HCT116 (cell line): ENCODE results near the gene ASCC2. TPM values are rescaled to one million over a fixed set of nuclear protein-coding genes. Genes with fewer than 3 reads are reported as not detected.

Experiments used
- ATAC-seq: fragments of 200-7000 bp; cut with Tn5 transposase; 2 replicates; pipeline ENCODE4 v1.9.1; 2020; ENCODE audit warnings: mild to moderate bottlenecking, moderate library complexity
- BruUV-seq: library from RNA; stranded (reverse); fragments of 400-500 nt; replicated peaks from 2 replicates; lab custom pipeline; 2021; lab: Mats Ljungman, UMichigan
- CTCF ChIA-PET: fragments of 300-600 bp; sonication (Branson Sonifier 250); formaldehyde crosslinking; loops from one replicate; lab custom pipeline; 2021; ENCODE audit warnings: antibody characterized with exemption; lab: Charles Lee
- POLR2A ChIA-PET: fragments of 300-600, 350-600 bp; sonication (Branson Sonifier 250); formaldehyde crosslinking; loops from one replicate; lab custom pipeline; 2021; ENCODE audit warnings: antibody characterized with exemption; lab: Charles Lee
- RAD21 ChIA-PET, 2 experiments: fragments of 300-600 bp; sonication (Branson Sonifier 250); formaldehyde crosslinking; loops; one replicate each; lab custom pipeline; 2023; ENCODE audit warnings: low total read pairs in 2 of 2; ENCODE audit not compliant: uncharacterized antibody in 2 of 2, unreplicated experiment in 2 of 2, low non-redundant PET in 1 of 2; lab: Charles Lee
- DNase-seq: peaks from one replicate; pipeline ENCODE4 v3.0.0-alpha.2; 2010; ENCODE audit warnings: low read depth, low spot score
- H2AFZ ChIP-seq: fragments of 200-600 bp; shearing (Covaris generic), sonication (generic); 2 replicates; pipeline ENCODE4 v1.6.1; 2017; ENCODE audit warnings: low read depth, mixed run types, mixed read lengths, antibody characterized with exemption, low read length; ENCODE audit not compliant: poor library complexity, severe bottlenecking
- H3K27ac ChIP-seq: 2 replicates; pipeline ENCODE4 v1.5.1; 2012; ENCODE audit warnings: low read depth, low read length
- H3K27me3 ChIP-seq: fragments of 200-600 bp; sonication (generic); 2 replicates; pipeline ENCODE4 v1.6.1; 2016; ENCODE audit warnings: mixed run types, low read length, mixed read lengths; ENCODE audit not compliant: insufficient read depth
- H3K36me3 ChIP-seq, 2 experiments: fragments of 200-500 bp in 1 of 2; fragments of 200-600 bp in 1 of 2; sonication (Bioruptor generic) in 1 of 2; sonication (generic) in 1 of 2; 2 replicates each; pipeline versions ENCODE4 v1.5.1 to v1.6.1; 2014 to 2016; ENCODE audit warnings: low read length in 2 of 2, inconsistent platforms in 1 of 2, mixed read lengths in 1 of 2, mixed run types in 1 of 2; ENCODE audit not compliant: insufficient read depth in 2 of 2, control insufficient read depth in 1 of 2
- H3K4me1 ChIP-seq, 2 experiments: fragments of 200-600 bp in 1 of 2; sonication (generic) in 1 of 2; 2 replicates each; pipeline versions ENCODE4 v1.5.1 to v1.6.1; 2012 to 2017; ENCODE audit warnings: low read length in 2 of 2, inconsistent platforms in 1 of 2, mild to moderate bottlenecking in 1 of 2, mixed read lengths in 1 of 2, mixed run types in 1 of 2, moderate library complexity in 1 of 2; ENCODE audit not compliant: insufficient read depth in 2 of 2, control insufficient read depth in 1 of 2
- H3K4me2 ChIP-seq: fragments of 200-600 bp; sonication (generic); 2 replicates; pipeline ENCODE4 v1.6.1; 2017; ENCODE audit warnings: mixed run types, low read length, mixed read lengths
- H3K4me3 ChIP-seq, 2 experiments: fragments of 200-600 bp in 1 of 2; sonication (generic) in 1 of 2; replicated peaks in 1 of 2; 2 replicates each; pipeline ENCODE4 v1.5.1; 2011 to 2016; ENCODE audit warnings: low read length in 2 of 2, control low read depth in 1 of 2, low read depth in 1 of 2, mild to moderate bottlenecking in 1 of 2, mixed read lengths in 1 of 2, mixed run types in 1 of 2
- H3K79me2 ChIP-seq: fragments of 200-600 bp; sonication (generic); 2 replicates; pipeline ENCODE4 v1.6.1; 2017; ENCODE audit warnings: mild to moderate bottlenecking, mixed run types, low read length, moderate library complexity, mixed read lengths; ENCODE audit not compliant: insufficient read depth
- H3K9ac ChIP-seq: fragments of 200-600 bp; sonication (generic); 2 replicates; pipeline ENCODE4 v1.6.1; 2016; ENCODE audit warnings: low read length, mixed read lengths
- H3K9me2 ChIP-seq: fragments of 200-600 bp; sonication (generic), shearing (Covaris generic); 2 replicates; pipeline ENCODE4 v1.6.1; 2017; ENCODE audit warnings: mixed run types, mild to moderate bottlenecking, moderate library complexity; ENCODE audit not compliant: insufficient read depth
- H3K9me3 ChIP-seq, 2 experiments: fragments of 200-500 bp in 1 of 2; fragments of 200-600 bp in 1 of 2; sonication (Bioruptor generic) in 1 of 2; sonication (generic) in 1 of 2; 2 replicates each; pipeline ENCODE4 v1.6.1; 2014 to 2017; ENCODE audit warnings: low read length in 2 of 2, mixed read lengths in 2 of 2, inconsistent platforms in 1 of 2, low read depth in 1 of 2, mild to moderate bottlenecking in 1 of 2, mixed run types in 1 of 2, moderate library complexity in 1 of 2; ENCODE audit not compliant: control insufficient read depth in 1 of 2, insufficient read depth in 1 of 2
- H4K20me1 ChIP-seq: fragments of 200-600 bp; sonication (generic), shearing (Covaris generic); 2 replicates; pipeline ENCODE4 v1.6.1; 2017; ENCODE audit warnings: mixed run types, mild to moderate bottlenecking, moderate library complexity; ENCODE audit not compliant: insufficient read depth
- CBX3 ChIP-seq: IDR thresholded peaks from 2 replicates; pipeline ENCODE4 v1.6.1; 2012; ENCODE audit warnings: low read depth
- CEBPB ChIP-seq: IDR thresholded peaks from 2 replicates; pipeline ENCODE4 v1.6.1; 2012; ENCODE audit warnings: low read depth
- EGR1 ChIP-seq: IDR thresholded peaks from 2 replicates; pipeline ENCODE4 v1.6.1; 2012; ENCODE audit warnings: low read depth
- ELF1 ChIP-seq: IDR thresholded peaks from 2 replicates; pipeline ENCODE4 v1.6.1; 2012; ENCODE audit warnings: low read depth, borderline replicate concordance
- EZH2 ChIP-seq: fragments of 200-600 bp; sonication (generic); IDR thresholded peaks from 2 replicates; pipeline ENCODE4 v1.6.1; 2017; ENCODE audit warnings: antibody characterized with exemption, mixed run types
- EZH2phosphoT487 ChIP-seq: fragments of 200-600 bp; IDR thresholded peaks from 2 replicates; pipeline ENCODE4 v1.6.1; 2018; ENCODE audit warnings: antibody characterized with exemption, borderline replicate concordance
- FOSL1 ChIP-seq: IDR thresholded peaks from 2 replicates; pipeline ENCODE4 v1.6.1; 2012; ENCODE audit warnings: low read depth
- JUND ChIP-seq: IDR thresholded peaks from 2 replicates; pipeline ENCODE4 v1.6.1; 2012
- POLR2A ChIP-seq: IDR thresholded peaks from 2 replicates; pipeline ENCODE4 v1.7.0; 2011; ENCODE audit warnings: borderline replicate concordance; ENCODE audit not compliant: insufficient read depth, insufficient read length; ENCODE audit errors: extremely low read depth
- RAD21 ChIP-seq: IDR thresholded peaks from 2 replicates; pipeline ENCODE4 v1.6.1; 2012; ENCODE audit warnings: low read depth, mild to moderate bottlenecking
- SIN3A ChIP-seq: IDR thresholded peaks from 2 replicates; pipeline ENCODE4 v1.6.1; 2012; ENCODE audit warnings: low read depth
- SP1 ChIP-seq: IDR thresholded peaks from 2 replicates; pipeline ENCODE4 v1.6.1; 2012; ENCODE audit warnings: low read depth
- SRF ChIP-seq: IDR thresholded peaks from 2 replicates; pipeline ENCODE4 v1.6.1; 2012; ENCODE audit warnings: low read depth
- TCF7L2 ChIP-seq: IDR thresholded peaks from 2 replicates; pipeline ENCODE4 v1.7.0; 2011; ENCODE audit warnings: borderline replicate concordance, inconsistent platforms; ENCODE audit not compliant: insufficient read depth, insufficient read length; ENCODE audit errors: extremely low read depth
- YY1 ChIP-seq: IDR thresholded peaks from 2 replicates; pipeline ENCODE4 v1.6.1; 2011; ENCODE audit warnings: low read length, low read depth, moderate library complexity, mild to moderate bottlenecking; ENCODE audit not compliant: insufficient replicate concordance; ENCODE audit errors: extremely low read depth
- ZNF274 ChIP-seq: fragments of 200-500 bp; sonication (Bioruptor generic); IDR thresholded peaks from 2 replicates; pipeline ENCODE4 v1.6.1; 2014; ENCODE audit warnings: mild to moderate bottlenecking, low read depth, low read length, inconsistent platforms
- intact Hi-C: fragments of 100-400 bp; cut with micrococcal nuclease; formaldehyde crosslinking; loops from 2 replicates; pipeline ENCODE4 v1.10.0; 2022
- total RNA-seq: library from RNA; stranded (reverse); gene quantifications from one replicate; pipeline ENCODE4 v1.2.1, GENCODE V29; 2021; ENCODE audit not compliant: unreplicated experiment
- TF ChIP-seq, protein P1 (sequence below), 3 experiments: fragments of 200-600 bp in 1 of 3; sonication (generic) in 1 of 3; IDR thresholded peaks in 2 of 3; conservative IDR thresholded peaks in 1 of 3; 2 replicates each; pipeline ENCODE4 v1.5.1; 2012 to 2017; ENCODE audit warnings: low read depth in 2 of 3, low read length in 2 of 3, antibody characterized with exemption in 1 of 3, borderline replicate concordance in 1 of 3, control low read depth in 1 of 3, mild to moderate bottlenecking in 1 of 3, mixed read lengths in 1 of 3, mixed run types in 1 of 3, moderate library complexity in 1 of 3; ENCODE audit not compliant: insufficient read depth in 1 of 3
- TF ChIP-seq, protein P2 (sequence below): IDR thresholded peaks from 2 replicates; pipeline ENCODE4 v1.6.1; 2012
- TF ChIP-seq, protein P3 (sequence below): IDR thresholded peaks from 2 replicates; pipeline ENCODE4 v1.6.1; 2012

ASCC2 gene
- total RNA-seq, 1 experiment from 2014 or later = 68.6 TPM

DNA sequence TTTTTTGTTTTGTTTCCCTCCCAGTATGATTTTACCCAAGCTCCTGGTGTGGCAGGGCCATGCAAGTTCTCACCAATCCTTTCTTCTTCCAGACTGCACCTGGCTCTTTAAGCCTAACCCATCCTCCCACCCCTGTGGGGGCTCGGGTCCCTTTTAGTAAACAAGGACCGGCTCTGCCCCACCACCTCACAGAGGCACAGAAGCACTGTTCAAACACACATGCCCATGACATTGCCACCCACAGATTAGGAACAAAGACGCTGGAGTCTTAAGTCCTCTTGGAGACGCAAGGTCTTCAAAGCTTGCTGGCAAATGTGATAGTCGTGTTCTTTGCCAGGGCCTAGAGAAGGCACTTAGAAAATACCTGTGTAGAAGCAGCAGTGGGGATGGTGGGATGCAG is 52.0 kb downstream of the ASCC2 start:
- Histone ChIP-seq H3K27ac (no peak overlapping the region), H3K4me1 (peaks cover 0 to 10% of the 10 kb centered on the region in 2 experiments; a peak in 2 of 4 replicates), H3K9me3 (no peaks in the 10 kb centered on the region), H3K4me3 (no peak overlapping the region), H3K79me2 (no peaks in the 10 kb centered on the region), H3K9ac (no peak overlapping the region), H3K9me2 (no peaks in the 10 kb centered on the region), H3K36me3 (peaks cover 6 to 22% of the 10 kb centered on the region in 2 experiments; a peak in 3 of 4 replicates), H2AFZ (no peak overlapping the region), H3K27me3 (no peaks in the 10 kb centered on the region), H3K4me2 (no peak overlapping the region), H4K20me1 (no peaks in the 10 kb centered on the region)
- BruUV-seq = no TSS peak
- RAD21 ChIA-PET = no interaction called here
- CTCF ChIA-PET = no interaction called here
- no peak for DNase-seq
- POLR2A ChIA-PET = no interaction called here
- TF ChIP-seq RAD21 (no peak), EZH2 (no peak), EZH2phosphoT487 (no peak), JUND (no peak), EGR1 (no peak), YY1 (no peak), SP1 (no peak), ZNF274 (no peak), TCF7L2 (no peak), SIN3A (no peak), ELF1 (no peak), POLR2A (no peak), SRF (no peak), FOSL1 (no peak), CEBPB (no peak), CBX3 (no peak)
- TF ChIP-seq, protein P1, sequence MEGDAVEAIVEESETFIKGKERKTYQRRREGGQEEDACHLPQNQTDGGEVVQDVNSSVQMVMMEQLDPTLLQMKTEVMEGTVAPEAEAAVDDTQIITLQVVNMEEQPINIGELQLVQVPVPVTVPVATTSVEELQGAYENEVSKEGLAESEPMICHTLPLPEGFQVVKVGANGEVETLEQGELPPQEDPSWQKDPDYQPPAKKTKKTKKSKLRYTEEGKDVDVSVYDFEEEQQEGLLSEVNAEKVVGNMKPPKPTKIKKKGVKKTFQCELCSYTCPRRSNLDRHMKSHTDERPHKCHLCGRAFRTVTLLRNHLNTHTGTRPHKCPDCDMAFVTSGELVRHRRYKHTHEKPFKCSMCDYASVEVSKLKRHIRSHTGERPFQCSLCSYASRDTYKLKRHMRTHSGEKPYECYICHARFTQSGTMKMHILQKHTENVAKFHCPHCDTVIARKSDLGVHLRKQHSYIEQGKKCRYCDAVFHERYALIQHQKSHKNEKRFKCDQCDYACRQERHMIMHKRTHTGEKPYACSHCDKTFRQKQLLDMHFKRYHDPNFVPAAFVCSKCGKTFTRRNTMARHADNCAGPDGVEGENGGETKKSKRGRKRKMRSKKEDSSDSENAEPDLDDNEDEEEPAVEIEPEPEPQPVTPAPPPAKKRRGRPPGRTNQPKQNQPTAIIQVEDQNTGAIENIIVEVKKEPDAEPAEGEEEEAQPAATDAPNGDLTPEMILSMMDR (IDR thresholded peaks at IDR 0.05 in 2 of 3, conservative IDR thresholded peaks at IDR 0.05 in 1 of 3; ENCODE audit: borderline replicate concordance in 1 of 3, insufficient read depth in 1 of 3, low read depth in 2 of 3, low read length in 2 of 3) = no peak
- TF ChIP-seq, protein P2, sequence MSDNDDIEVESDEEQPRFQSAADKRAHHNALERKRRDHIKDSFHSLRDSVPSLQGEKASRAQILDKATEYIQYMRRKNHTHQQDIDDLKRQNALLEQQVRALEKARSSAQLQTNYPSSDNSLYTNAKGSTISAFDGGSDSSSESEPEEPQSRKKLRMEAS = no peak
- TF ChIP-seq, protein P3, sequence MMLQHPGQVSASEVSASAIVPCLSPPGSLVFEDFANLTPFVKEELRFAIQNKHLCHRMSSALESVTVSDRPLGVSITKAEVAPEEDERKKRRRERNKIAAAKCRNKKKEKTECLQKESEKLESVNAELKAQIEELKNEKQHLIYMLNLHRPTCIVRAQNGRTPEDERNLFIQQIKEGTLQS = no peak
- intact Hi-C loops = no loop called here
- ATAC-seq = no peak
